Tibial artery (tissue), 4 donors: Measurements from ENCODE around the gene TCAF1.
"Not testable (repeated sequence)": the region's sequence is repeated elsewhere in the genome, so short reads cannot be mapped to it uniquely, and the experiment has no call there.

Experiments used
- DNase-seq, 2 donors: peaks; one replicate each; pipeline ENCODE4 v3.0.0-alpha.2; 2019
- H3K27ac ChIP-seq, 2 donors: fragments of 200-600 bp; sonication (generic) in 1 of 2; 1 replicate in 1 of 2; 2 replicates in 1 of 2; pipeline ENCODE4 v1.5.1; 2018 to 2019; ENCODE audit warnings: mild to moderate bottlenecking in 1 of 2
- H3K27me3 ChIP-seq, 2 donors: fragments of 200-600 bp; sonication (generic) in 1 of 2; one replicate each; pipeline versions ENCODE4 v1.5.1 to v1.6.0; 2016 to 2019
- H3K36me3 ChIP-seq, 3 donors: fragments of 200-600 bp; sonication (generic) in 2 of 3; one replicate each; pipeline ENCODE4 v1.5.1; 2016 to 2019; ENCODE audit warnings: mild to moderate bottlenecking in 2 of 3
- H3K4me1 ChIP-seq, 4 donors: fragments of 200-600 bp; sonication (generic) in 2 of 4; 1 replicate in 3 of 4; 2 replicates in 1 of 4; pipeline ENCODE4 v1.5.1; 2016 to 2019
- H3K4me3 ChIP-seq, 2 donors: fragments of 200-600 bp; sonication (generic) in 1 of 2; 1 replicate in 1 of 2; 2 replicates in 1 of 2; pipeline ENCODE4 v1.5.1; 2018 to 2019; ENCODE audit warnings: mild to moderate bottlenecking in 2 of 2
- H3K9me3 ChIP-seq, 3 donors: fragments of 200-600 bp; sonication (generic) in 1 of 3; one replicate each; pipeline ENCODE4 v1.5.1; 2016 to 2019
- CTCF ChIP-seq, 2 experiments: fragments of 200-600 bp in 1 of 2; fragments of 450-650 bp in 1 of 2; IDR thresholded peaks; one replicate each; pipeline ENCODE4 v1.5.1; 2017 to 2019; ENCODE audit warnings: antibody characterized with exemption in 2 of 2, mild to moderate bottlenecking in 1 of 2, moderate library complexity in 1 of 2
- intact Hi-C: fragments of 100-400 bp; cut with DNase I; formaldehyde crosslinking; loops from one replicate; pipeline ENCODE4 v1.15.0; 2023; ENCODE audit warnings: low total_unique reads

The TCAF1 gene

GRCh38 chr7:143876218-143876617 is 25.8 kb downstream of the TCAF1 start:
- H3K27ac ChIP-seq = no peak overlapping the region
- intact Hi-C loops = no loop called here
- DNase-seq = no peak

GRCh38 chr7:143873242-143873641 is 28.7 kb downstream of the TCAF1 start:
- intact Hi-C loops, H3K9me3 ChIP-seq: not testable (repeated sequence)
- H3K36me3 ChIP-seq = peaks cover 0 to 15% (median 13%) of the 10 kb centered on the region in 3 donors

More at GRCh38 chr7:143876218-143876617, 25.8 kb downstream of the TCAF1 start:
- Histone ChIP-seq H3K36me3 (peaks cover 0 to 15% (median 13%) of the 10 kb centered on the region in 3 donors), H3K27me3 (no peaks in the 10 kb centered on the region), H3K4me1 (peaks cover 0 to 7% (median 2%) of the 10 kb centered on the region in 4 donors), H3K9me3 (no peaks in the 10 kb centered on the region), H3K4me3 (no peak overlapping the region)
- TF ChIP-seq CTCF (IDR thresholded peaks at IDR 0.05) = no peak

GRCh38 chr7:143871534-143871933 is 30.4 kb downstream of the TCAF1 start:
- H3K9me3 ChIP-seq, H3K27ac ChIP-seq, H3K4me1 ChIP-seq, intact Hi-C loops, H3K27me3 ChIP-seq, H3K4me3 ChIP-seq, DNase-seq: not testable (repeated sequence)
- H3K36me3 ChIP-seq = peaks cover 0 to 15% (median 12%) of the 10 kb centered on the region in 3 donors

More at GRCh38 chr7:143873242-143873641, 28.7 kb downstream of the TCAF1 start:
- DNase-seq, H3K27me3 ChIP-seq, H3K4me3 ChIP-seq, H3K4me1 ChIP-seq, H3K27ac ChIP-seq: not testable (repeated sequence)

- H3K27me3 ChIP-seq, H3K4me1 ChIP-seq, intact Hi-C loops, H3K4me3 ChIP-seq, H3K9me3 ChIP-seq, H3K27ac ChIP-seq, H3K36me3 ChIP-seq, DNase-seq: not testable (repeated sequence)
Measured at GRCh38 chr7:143857994-143858393, 44.0 kb downstream of the TCAF1 start.

GRCh38 chr7:143855443-143855842 is 46.5 kb downstream of the TCAF1 start:
- H3K27me3 ChIP-seq, H3K4me3 ChIP-seq, H3K9me3 ChIP-seq, DNase-seq, H3K36me3 ChIP-seq, intact Hi-C loops, H3K4me1 ChIP-seq, H3K27ac ChIP-seq: not testable (repeated sequence)

- H3K9me3 ChIP-seq = peaks cover 8 to 34% (median 11%) of the 10 kb centered on the region in 3 donors
Measured at GRCh38 chr7:143850682-143851081, 51.3 kb downstream of the TCAF1 start.

GRCh38 chr7:143849785-143850479 is 52.0 kb downstream of the TCAF1 start:
- no peak for TF ChIP-seq CTCF (IDR thresholded peaks at IDR 0.05)
- H3K27me3 ChIP-seq = no peaks in the 10 kb centered on the region
- H3K4me3 ChIP-seq = no peak overlapping the region
- intact Hi-C loops = no loop called here
- no peak overlapping the region for H3K27ac ChIP-seq
- DNase-seq = peak in 1 of 2 donors; percentile 10
- peaks cover 8 to 34% (median 11%) of the 10 kb centered on the region in 3 donors for H3K9me3 ChIP-seq
- H3K36me3 ChIP-seq = peaks cover 0 to 25% (median 0%) of the 10 kb centered on the region in 3 donors
- no peaks in the 10 kb centered on the region for H3K4me1 ChIP-seq

More at GRCh38 chr7:143850682-143851081, 51.3 kb downstream of the TCAF1 start:
- H3K27ac ChIP-seq = no peak overlapping the region
- H3K4me1 ChIP-seq = no peaks in the 10 kb centered on the region
- no peaks in the 10 kb centered on the region for H3K27me3 ChIP-seq
- H3K4me3 ChIP-seq = no peak overlapping the region
- no peak for DNase-seq
- intact Hi-C loops = no loop called here
- peaks cover 0 to 18% (median 0%) of the 10 kb centered on the region in 3 donors for H3K36me3 ChIP-seq
- no peak for TF ChIP-seq CTCF (IDR thresholded peaks at IDR 0.05)
